ENCODE data around the gene HIGD1B.

GRCh38 chr17:44798356-44798755 lies 49.3 kb upstream of the HIGD1B start:
- TF ChIP-seq NFIC (IDR thresholded peaks at IDR 0.05) (no peak), CEBPB (IDR thresholded peaks at IDR 0.05) (no peak), RAD21 (IDR thresholded peaks at IDR 0.05; ENCODE audit: low read depth) (no peak), USF1 (IDR thresholded peaks at IDR 0.05) (no peak), FOXM1 (IDR thresholded peaks at IDR 0.05; ENCODE audit: borderline replicate concordance, low read depth) (no peak), YY1 (IDR thresholded peaks at IDR 0.05; ENCODE audit: low read depth) (no peak), ZBTB7A (IDR thresholded peaks at IDR 0.05; ENCODE audit: low read depth) (no peak), MAX (IDR thresholded peaks at IDR 0.05) (no peak)
